Activated CD4-positive, alpha-beta T cell treated with anti-CD3 and anti-CD28 coated beads for 4 hours (primary cell): ENCODE measurements around the gene SIPA1L3.

Experiments used
- DNase-seq, 2 donors: peaks; one replicate each; pipeline ENCODE4 v3.0.0-alpha.2; 2020

Gene SIPA1L3

DNA sequence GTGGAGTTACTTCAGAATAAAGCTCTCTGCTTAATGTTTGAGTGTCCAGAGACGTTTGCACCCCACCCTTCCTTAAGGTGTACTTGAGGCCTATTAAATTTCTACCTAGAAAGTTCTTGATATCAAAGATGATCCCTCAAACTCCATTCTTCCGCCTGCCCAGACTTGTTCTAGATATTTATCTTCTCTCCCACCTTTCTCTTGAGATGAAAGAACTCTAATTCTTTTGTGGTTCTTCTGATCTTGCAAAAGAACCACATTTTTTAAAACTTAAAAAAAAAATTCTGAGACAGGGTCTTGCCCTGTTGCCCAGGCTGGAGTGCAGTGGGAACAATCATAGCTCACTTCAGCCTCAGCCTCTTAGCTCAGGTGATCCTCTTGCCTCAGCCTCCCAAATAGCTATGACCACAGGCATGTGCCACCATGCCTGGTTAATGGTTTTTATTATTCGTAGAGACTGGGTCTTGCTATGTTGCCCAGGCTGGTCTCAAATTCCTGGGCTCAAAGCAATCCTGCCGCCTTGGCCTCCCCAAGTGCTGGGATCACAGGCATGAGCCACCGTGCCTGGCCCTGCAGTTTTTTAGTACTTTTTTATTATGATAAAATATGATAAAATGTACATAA, 94.3 kb downstream of the SIPA1L3 start:
- no peak for DNase-seq

DNA sequence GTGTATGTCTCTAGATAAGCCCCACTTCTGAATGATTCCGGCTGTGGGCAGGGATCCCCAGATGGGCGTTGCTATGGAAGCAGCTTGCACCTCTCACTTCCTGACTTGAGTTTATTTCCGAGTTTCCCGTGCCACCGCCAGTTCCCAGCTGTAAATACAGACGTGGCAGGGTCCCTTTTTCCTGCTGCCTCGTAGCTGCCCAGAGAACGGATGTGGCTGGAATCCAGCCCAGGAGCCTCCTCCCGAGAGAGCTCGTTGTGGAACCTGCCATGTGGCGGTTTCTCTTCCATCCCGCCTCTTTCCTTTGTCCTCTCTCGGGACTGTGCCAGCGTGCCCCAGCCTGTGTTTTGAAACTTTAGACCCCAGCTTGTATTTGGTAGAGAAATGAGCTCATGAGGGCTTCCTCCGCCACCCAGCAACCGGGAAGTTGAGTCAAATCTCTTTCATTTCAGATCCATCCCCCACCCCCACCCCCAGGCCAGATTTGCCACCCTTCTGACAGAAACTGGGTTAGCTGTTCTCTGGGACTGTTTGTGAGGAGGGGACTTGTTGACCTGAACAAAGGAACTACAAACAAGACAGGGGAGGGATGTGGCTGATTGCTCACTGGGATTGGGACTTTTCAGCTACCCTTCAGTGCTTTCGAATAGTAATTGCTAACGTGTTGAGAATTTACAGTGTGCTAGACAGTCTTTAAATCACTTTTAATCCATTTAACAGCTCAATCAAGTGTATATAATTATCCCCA, 96.6 kb downstream of the SIPA1L3 start:
- no peak for DNase-seq

DNA sequence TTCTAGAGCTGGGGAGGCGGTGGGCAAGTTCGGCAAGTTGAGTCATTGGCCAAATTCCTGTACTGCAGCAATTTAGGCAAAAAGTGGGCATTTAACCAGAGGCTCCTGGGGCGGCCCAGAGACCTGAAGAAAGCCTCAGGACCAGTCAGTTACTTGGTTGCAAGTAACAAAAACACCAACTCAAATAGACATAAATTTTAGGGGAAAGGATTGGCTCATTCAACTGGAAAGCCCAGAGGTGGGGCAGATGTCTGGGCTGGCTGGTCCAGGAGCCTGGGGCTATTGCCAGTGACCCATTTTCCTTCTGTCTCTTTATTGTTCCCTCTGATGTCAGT, 97.1 kb downstream of the SIPA1L3 start:
- DNase-seq = no peak

DNA sequence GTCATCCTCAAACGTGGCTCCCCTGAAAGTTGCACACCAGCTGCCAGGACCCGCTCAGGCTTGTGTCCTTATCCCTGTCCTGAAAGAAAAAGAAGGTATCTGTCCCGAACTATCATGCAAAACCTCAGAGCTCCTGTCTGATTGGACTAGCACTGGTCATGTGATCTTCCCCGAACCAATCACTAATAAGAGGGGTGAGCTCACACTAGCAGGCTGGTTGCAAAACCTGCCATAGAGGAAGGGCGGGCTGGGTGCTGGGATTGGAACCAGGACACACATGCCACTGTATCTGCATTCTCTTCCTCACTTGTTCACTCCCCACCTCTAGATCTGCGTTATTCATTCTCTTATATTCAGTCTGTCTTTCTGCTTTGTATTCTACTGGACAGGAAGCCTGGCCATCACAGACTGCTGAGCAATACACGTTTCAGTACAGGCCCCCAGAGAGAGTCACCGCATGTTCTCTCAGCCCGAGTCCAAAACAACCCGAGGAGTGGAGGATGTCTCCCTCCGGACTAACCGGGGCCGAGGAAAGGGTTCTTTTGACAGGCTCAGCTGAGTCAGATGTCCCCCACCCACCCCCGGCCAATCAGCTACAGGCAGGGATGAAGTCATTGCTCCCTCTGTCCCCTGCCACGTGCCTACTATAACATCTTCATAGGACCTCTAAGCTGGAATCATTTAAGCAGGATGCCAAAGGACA, 97.7 kb downstream of the SIPA1L3 start:
- DNase-seq = no peak

DNA sequence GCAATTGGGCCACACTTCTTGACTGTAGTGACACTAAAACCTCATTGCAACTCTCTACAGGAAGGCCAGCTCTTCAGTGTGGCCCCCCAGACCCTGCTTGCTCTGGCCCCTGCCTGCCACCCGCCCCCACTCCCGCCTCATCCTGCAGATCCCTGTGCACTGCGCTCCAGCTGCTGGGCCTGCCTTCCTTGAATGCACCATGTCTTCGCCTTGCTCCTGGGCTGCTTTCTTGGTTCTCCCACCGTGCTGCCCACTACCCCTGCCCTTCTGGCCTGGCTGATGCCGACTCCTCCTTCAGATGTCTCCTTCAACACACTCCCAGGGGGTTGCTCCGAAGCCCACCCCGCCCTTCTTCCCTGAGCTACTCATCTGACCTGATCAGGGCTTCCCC, 98.2 kb downstream of the SIPA1L3 start:
- DNase-seq = no peak

DNA sequence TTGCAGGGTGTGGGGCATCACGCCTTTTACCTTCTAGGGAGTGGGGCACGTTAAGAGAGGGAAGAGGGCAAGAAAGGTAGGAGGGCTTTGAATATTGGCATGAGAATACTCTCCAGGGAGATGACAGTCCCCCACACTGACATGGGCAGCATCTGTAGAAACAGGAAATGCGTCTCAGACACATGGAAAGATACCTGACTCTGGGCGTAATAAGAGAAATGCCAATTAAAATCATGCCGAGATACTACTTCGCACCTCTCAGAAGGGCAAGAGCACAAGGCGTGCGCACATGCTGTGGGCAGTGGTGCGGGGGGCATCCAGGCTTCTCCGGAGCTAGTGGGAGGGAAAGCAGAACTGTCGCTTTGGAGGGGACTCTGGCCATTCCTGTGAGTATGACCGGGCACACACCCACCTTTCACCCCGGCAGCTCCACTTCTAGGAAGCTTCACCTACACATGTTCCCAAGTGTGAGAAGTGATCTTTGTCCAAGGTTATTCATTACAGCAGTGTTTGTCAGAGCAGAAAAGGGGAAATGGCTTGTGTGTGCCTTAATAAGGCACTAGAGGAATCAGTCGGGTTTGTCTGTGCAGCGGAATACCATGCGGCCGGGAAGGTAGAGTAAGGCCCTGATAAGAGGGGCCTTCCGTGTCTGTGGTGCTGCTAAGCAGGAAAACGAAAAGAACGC, 99.5 kb downstream of the SIPA1L3 start:
- DNase-seq = no peak

DNA sequence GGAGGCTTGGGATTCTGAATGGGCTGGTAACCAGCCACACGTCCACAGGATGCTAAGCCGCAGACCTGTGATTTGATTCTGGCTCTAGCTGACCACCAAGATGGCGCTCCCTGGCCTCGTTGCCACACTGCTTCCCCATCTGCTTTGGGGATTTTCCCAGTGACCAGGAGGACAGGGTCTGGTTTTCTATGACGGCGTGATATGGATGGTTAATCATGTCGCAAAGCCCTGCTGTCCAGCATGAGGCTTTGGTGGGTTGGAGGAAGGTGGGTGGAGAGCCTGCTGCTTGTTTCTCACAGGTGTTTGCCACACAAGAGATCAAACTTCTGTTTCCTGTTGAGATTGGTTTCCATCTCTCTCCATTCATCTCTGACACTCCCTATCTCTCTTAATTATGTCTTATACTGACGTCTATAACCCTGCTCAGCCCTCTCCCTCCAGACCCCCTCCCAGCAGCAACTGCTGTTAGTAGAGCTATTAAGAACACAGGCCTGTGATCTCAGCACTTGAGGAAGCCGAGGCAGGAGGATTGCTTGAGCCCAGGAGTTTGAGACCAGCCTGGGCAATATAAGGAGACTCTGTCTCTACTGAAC, 102.7 kb downstream of the SIPA1L3 start:
- no peak for DNase-seq

DNA sequence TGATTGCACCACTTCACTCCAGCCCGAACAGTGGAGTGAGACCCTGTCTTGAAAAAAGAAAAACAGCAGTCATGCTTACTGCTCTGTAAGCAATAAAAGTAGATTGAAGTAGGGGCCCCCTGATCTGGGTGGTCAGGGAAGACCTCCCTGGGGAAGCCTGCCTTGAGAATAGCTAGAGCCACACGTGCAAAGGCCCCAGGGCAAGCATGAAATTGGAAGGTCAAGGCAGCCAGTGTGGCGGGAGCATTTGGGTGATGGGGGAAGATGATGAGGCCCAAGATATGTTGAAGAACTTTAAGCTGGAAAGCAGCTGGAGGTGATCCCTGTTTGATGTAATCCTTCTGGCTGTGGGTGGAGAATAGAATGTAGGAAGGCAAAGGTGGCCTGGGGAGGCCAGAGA, 104.4 kb downstream of the SIPA1L3 start:
- no peak for DNase-seq

DNA sequence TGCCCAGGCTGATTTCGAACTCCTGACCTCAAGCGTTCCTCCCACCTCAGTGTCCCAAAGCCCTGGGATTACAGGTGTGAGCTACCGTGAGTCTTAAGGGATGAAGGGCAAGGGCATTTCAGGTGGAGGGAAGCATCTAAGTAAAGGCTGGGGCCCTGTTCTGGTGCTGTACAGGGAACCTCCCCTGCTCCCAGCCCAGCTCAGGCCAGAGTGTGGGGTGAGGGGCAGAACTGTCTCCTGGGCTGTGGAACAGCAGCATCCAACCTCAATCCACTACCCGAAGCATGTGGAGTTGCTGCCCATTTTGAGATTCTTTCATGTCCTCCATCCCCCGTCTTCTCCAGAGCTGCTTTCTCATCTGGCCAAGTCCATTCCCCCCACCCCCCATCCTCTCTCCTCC, 105.3 kb downstream of the SIPA1L3 start:
- no peak for DNase-seq

DNA sequence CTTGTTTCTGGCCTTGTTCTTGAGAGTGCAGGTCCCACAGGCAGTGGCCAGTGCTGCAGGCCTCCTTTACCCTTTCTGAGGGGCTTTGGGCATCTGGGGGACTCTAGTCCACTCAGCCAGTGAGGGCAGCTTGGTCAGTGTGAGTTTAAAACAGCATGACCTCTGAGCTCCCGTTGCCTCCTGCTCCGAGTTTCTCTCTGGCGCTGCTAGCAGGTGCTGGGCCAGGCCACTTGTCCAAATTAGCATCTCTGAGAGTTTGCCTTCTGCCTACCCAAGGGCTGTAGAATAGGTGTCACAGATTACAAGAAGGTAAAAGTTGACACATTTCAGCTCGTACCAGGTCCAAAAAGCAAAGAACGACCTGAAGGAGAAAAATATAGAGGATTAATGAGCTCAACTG, 105.9 kb downstream of the SIPA1L3 start:
- no peak for DNase-seq

DNA sequence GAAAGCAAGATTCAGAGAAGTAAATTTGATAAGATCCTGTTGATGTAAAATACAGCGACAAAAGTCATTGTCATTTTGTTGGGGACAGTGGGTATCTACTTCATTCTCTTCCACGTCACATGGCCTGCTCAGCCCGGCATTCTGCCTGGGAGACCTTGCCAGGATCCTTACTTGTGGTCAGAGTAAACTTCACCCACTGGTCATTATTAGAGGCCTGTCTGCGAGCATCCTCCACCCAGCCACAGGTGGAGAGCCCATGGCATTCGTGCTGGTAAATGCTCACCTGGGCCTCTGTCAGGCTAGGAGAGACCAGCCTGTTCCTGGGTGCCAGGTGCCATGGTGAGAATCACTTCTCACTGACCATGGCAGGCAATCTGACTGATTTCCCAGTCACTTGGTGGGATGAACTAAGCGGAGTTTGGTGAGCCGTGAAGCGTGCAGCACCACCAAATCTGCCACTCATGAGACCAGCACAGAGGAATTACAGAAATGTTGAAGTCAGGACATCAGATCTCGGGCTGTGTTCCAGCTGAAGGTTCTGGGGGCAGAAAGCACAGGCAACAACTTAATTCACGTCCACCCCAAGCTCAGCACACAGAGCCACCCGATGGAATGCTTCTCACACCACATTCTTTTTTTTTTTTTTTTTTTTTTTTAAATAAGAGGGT, 107.0 kb downstream of the SIPA1L3 start:
- DNase-seq = no peak

DNA sequence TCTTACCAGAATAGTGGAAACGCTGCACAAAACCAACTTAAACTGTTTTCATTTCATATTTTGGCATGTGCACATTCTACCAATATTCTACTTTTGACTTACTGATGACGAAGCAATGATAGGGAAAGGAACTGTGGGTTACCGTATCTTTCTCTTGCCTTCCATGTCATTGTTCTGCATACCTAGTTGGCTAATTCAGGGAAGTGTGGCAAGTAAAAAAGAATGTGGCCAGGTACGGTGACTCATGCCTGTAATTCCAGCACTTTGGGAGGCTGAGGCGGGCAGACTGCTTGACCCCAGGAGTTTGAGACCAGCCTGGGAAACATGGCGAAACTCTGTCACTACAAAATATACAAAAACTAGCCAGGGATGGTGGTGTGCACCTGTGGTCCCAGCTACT, 108.2 kb downstream of the SIPA1L3 start:
- DNase-seq = no peak

DNA sequence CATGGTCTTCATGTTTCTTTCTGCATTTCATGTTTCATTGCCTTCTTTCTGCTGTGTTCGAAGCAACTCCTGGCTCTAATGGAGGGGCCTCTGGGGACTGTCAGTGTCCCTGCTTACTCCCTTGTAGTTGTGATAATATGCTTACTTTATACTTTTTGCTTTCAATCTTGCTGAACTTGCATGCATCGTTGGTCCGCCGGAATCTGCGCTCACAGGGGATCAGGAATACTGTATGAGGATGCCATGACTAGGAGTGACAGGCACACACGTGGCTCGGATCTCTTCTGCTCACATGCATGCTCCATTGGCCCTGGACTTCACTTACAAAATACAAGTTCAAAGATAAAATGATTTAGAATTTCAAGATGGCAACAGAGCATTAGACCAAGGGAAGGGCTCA, 108.8 kb downstream of the SIPA1L3 start:
- no peak for DNase-seq

DNA sequence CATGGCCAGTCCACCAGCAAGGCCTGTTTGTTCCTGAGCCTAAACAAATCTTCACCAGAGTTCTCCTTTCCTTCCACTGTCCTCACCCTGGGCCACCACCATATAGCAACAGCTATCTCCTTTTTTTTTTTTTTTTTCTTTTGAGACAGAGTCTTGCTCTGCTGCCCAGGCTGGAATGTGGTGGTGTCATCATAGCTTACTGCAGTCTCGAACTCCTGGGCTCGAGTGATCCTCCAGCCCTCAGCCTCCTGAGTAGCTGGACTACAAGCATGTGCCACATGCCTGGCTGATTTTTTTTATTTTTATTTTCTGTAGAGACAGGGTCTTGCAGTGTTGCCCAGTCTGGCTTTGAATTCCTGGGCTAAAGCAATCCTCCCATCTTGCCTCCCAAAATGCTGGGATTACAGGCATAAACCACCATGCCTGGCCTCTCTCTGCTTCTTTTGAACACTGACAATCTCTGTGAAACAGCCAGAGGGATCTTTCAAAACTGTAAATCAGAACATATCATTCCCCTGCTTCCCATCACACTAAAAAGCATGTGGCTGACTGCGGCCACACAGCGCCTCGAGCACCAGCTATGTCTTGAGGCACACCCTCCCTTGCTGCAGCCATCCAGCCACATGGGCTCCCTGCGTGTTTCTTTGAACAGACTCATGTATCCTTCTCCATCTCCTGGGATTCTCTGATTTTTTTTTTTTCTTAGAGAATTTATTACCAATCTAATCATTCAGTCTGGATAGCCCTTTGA, 110.6 kb downstream of the SIPA1L3 start:
- no peak for DNase-seq

DNA sequence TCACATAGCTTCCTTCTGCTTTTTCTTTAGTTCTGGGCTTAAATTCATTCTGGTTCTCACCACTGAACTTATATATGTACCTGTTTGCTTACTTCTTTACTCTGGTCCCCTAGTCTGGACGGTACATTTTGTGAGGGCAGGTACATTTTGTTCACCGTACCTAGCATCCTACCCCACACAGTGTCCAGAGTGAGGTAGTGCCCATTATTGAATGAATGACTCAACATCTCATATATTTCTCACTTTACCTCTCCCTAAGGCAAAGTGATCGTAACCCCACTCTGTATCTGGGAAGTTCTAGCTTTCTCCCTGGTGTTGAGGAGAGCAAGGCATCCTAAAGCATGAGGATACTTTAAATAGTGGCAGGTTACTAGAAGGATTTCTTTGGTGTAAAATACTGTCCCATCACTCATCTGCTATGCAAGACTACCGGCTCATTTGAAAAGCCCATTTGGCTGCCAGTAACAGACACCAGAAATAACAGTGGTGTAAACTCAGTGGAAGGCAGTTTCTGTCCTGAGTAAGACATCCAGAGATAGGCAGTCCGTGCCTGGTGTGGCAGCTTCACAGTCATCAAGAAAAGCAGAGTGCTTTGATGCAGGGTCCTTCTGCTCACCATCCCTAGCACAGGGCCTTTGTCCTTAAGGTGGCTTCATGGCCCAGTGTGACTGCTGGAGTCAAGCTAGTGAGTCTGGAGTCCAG, 111.8 kb downstream of the SIPA1L3 start:
- no peak for DNase-seq

DNA sequence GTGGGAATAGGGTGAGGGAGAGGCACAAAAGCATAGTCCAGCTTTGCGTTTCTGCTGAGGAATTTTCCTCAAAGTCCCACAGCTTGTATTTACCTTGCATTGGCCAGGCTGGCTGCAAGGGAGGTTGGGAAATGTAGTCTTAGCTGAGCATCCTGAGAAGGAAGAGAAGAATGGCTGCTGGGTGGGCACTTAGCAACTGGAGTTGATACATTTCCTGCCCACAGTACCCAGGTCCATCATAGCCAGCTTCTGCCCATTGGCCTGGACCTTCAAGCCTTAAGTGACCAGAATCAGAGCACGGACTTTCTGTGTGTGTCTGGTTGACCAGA, 112.4 kb downstream of the SIPA1L3 start:
- no peak for DNase-seq

DNA sequence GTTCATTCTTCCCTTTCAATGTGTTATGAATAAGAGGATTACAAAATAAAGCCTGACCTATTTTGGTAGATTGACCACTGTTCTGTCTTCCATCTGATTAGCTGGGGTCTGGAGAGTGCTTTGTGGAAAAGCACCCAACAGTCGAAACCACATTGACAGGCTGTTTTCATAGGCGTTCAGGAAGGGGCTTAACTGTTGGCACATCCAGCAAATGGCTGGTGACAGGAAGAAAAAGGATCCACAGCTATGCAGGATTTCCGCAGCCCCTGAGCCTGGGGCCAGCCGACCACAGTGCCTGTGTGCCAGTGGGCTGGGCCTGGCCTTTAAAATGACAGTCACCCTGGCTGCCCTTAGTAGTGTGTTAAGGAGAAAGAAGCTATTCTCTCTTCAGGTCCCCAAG, 113.3 kb downstream of the SIPA1L3 start:
- no peak for DNase-seq

DNA sequence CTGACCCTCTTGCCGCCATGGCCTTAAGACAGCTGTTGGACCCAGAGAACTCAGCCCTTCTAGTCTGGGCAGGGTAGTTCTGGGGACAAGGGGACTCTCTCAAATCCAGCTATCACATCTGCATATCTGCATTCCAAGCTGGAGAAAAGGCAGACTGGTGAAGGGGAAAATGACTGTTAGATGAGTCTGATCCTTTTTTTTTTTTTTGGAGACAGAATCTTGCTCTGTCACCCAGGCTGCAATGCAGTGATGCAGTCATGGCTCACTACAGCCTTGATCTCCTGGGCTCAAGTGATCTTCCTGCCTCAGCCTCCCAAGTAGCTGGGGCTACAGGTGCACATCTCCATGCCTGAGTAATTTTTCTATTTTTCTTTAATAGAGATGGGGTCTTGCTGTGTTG, 114.3 kb downstream of the SIPA1L3 start:
- no peak for DNase-seq

DNA sequence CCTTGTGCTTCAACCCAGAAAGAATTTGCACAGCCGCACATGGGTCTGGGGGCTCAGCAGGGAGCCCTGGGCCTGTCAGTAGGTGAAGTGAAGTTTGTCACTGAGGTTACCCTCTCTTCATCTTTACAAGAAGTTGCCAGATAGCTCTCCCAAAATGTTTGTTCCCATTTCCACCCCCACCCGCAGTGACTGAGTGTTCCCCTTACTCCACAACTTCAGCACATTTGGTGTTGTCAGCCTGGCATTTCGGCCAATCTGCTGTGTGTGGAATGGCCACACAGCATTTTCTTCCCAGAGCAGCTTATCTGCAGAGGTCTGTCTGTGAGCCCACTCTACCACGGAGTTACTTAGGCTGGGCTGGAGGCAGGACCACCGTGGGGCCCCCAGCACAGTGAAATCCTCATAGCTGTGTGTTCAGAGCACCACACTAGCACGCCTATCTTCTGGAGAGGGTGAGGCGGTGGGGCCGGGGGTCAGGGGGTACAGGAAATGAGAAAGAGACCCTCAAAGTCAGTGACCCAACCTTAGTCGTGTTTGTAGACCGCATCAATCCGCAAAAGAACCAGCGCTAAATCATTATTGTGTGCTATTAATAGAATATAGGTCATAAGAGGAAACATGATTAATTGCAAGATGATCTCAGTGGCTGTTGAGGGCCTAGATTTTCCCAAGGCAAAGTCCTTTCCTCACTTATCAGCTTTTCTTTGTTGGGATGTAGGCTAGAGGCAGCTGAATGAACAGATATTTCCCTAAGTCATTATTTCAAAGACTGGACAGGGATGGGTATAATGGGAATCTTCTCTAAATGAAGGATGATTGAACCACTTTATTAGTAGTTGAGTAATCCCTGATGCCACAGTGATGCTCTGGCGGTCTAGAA, 116.0 kb downstream of the SIPA1L3 start:
- no peak for DNase-seq
